Natural killer cell (primary cell): ENCODE measurements around the gene PIM3. TPM values are rescaled to one million over a fixed set of nuclear protein-coding genes. Genes with fewer than 3 reads are reported as not detected.

Experiments
- ATAC-seq, 3 donors: fragments of 150-1000 bp in 2 of 3; fragments of 200-7000 bp in 1 of 3; cut with Tn5 transposase; 1 replicate in 1 of 3; 2 replicates in 2 of 3; pipeline ENCODE4 v1.10.0; 2021; ENCODE audit warnings: mild to moderate bottlenecking in 2 of 3, moderate library complexity in 2 of 3
- DNase-seq, 2 donors: peaks; one replicate each; pipeline versions ENCODE4 v3.0.0 to v3.0.0-alpha.2; 2013 to 2021; ENCODE audit warnings: mixed read lengths in 1 of 2
- H3K27ac ChIP-seq: one replicate; pipeline ENCODE4 v1.5.1; 2013; ENCODE audit warnings: mild to moderate bottlenecking, low read length
- H3K27me3 ChIP-seq: one replicate; pipeline ENCODE4 v1.6.1; 2013; ENCODE audit warnings: low read length; ENCODE audit not compliant: control insufficient read depth, insufficient read depth
- H3K36me3 ChIP-seq: one replicate; pipeline ENCODE4 v1.6.1; 2013; ENCODE audit warnings: low read length; ENCODE audit not compliant: control insufficient read depth, insufficient read depth
- H3K4me1 ChIP-seq: one replicate; pipeline ENCODE4 v1.6.1; 2013; ENCODE audit warnings: low read length; ENCODE audit not compliant: control insufficient read depth, insufficient read depth
- H3K4me3 ChIP-seq: one replicate; pipeline ENCODE4 v1.5.1; 2013; ENCODE audit warnings: low read length
- H3K9me3 ChIP-seq: one replicate; pipeline ENCODE4 v1.6.1; 2013; ENCODE audit warnings: low read length; ENCODE audit not compliant: control insufficient read depth, insufficient read depth
- H3K27ac Mint-ChIP-seq, 2 donors: one replicate each; pipeline ENCODE4 v1.8.0; 2022; ENCODE audit warnings: mild to moderate bottlenecking in 2 of 2, mixed read lengths in 2 of 2, moderate library complexity in 1 of 2
- H3K27me3 Mint-ChIP-seq, 2 donors: one replicate each; pipeline ENCODE4 v1.8.0; 2022; ENCODE audit warnings: low read depth in 2 of 2, mixed read lengths in 2 of 2
- H3K36me3 Mint-ChIP-seq: one replicate; pipeline ENCODE4 v1.8.0; 2022; ENCODE audit warnings: mixed read lengths
- H3K4me1 Mint-ChIP-seq, 2 donors: one replicate each; pipeline ENCODE4 v1.8.0; 2022; ENCODE audit warnings: mixed read lengths in 2 of 2
- H3K4me3 Mint-ChIP-seq: one replicate; pipeline ENCODE4 v1.8.0; 2022; ENCODE audit warnings: mild to moderate bottlenecking, moderate library complexity, mixed read lengths
- H3K9me3 Mint-ChIP-seq, 2 donors: one replicate each; pipeline ENCODE4 v1.8.0; 2022; ENCODE audit warnings: mixed read lengths in 2 of 2
- CTCF ChIP-seq: fragments of 200-600 bp; IDR thresholded peaks from one replicate; pipeline ENCODE4 v1.8.0; 2022; ENCODE audit warnings: antibody characterized with exemption
- WGBS: methylation state at CpG from one replicate; pipeline ENCODE4 v1.1.7; 2013; ENCODE audit warnings: missing lambda C conversion rate; ENCODE audit not compliant: insufficient coverage; 5-methylcytosine and 5-hydroxymethylcytosine counted together
- intact Hi-C: fragments of 100-400 bp; cut with micrococcal nuclease; formaldehyde crosslinking; loops from one replicate; pipeline ENCODE4 v1.14.2; 2022
- total RNA-seq, 4 donors: library from RNA; stranded (reverse); fragments of 120-200 nt in 1 of 4; gene quantifications; one replicate each; pipeline versions ENCODE4 v1.2.3 to v1.2.4, GENCODE V29; 2013 to 2022

The PIM3 gene
- total RNA-seq, 3 donors from 2014 or later (not counting 1 experiment from before 2014, with no cell fraction given) = 107 to 130 (median 129) TPM

GRCh38 chr22:49937758-49938564 is 22.6 kb upstream of the PIM3 start:
- H3K27me3 ChIP-seq = no peaks in the 10 kb centered on the region
- no peak for TF ChIP-seq CTCF
- H3K4me3 ChIP-seq = no peak overlapping the region
- no peaks in the 10 kb centered on the region for H3K36me3 Mint-ChIP-seq
- ATAC-seq (no peak), DNase-seq (no peak)
- no peaks in the 10 kb centered on the region for H3K9me3 ChIP-seq
- peaks cover 6 to 15% of the 10 kb centered on the region in 2 donors for H3K4me1 Mint-ChIP-seq
- H3K27ac Mint-ChIP-seq = peak overlapping the region in 1 of 2 donors; percentile 89
- H3K27me3 Mint-ChIP-seq = no peaks in the 10 kb centered on the region
- no peak overlapping the region for H3K27ac ChIP-seq
- no peaks in the 10 kb centered on the region for H3K9me3 Mint-ChIP-seq
- no peaks in the 10 kb centered on the region for H3K36me3 ChIP-seq
- H3K4me1 ChIP-seq = peaks cover 30% of the 10 kb centered on the region
- WGBS = 93% methylated on average over 23 of the region's 27 CpGs
- H3K4me3 Mint-ChIP-seq = no peak overlapping the region
- intact Hi-C loops = loop anchor here (2.0 kb wide), 1 partner anchor 23 kb away; the partner anchor contains the start of gene PIM3

DNA sequence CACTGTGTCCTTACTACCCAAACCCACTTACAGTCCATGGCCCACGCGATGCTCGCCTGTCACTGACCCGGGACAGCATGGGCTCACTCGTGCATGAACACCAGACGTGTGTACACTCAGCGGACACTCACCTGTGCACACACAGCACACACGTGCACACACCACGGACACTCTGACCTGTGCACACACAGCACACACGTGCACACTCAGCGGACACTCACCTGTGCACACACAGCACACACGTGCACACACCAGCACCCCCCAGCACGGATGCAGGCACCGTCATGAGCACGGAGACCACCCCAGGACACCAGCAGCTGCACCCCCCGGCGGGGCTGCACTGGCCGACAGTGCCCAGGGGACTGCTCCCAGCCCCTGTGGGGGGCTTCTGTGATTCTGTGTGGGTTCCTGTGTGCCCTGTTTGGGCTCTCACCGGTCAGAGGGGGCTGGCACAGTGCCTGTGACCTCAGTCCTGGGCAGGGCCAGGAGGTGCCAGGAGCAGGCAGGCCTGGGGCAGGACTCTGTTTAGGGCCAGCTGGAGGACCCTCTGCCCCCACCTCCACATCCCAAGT is 21.9 kb upstream of the PIM3 start:
- DNase-seq (no peak), ATAC-seq (no peak)
- H3K27ac Mint-ChIP-seq = peak overlapping the region in 1 of 2 donors; percentile 89
- Histone ChIP-seq H3K4me1 (peaks cover 23% of the 10 kb centered on the region), H3K27ac (no peak overlapping the region), H3K36me3 (no peaks in the 10 kb centered on the region), H3K4me3 (no peak overlapping the region), H3K27me3 (no peaks in the 10 kb centered on the region), H3K9me3 (no peaks in the 10 kb centered on the region)
- H3K36me3 Mint-ChIP-seq = no peaks in the 10 kb centered on the region
- no peaks in the 10 kb centered on the region for H3K9me3 Mint-ChIP-seq
- H3K4me1 Mint-ChIP-seq = peaks cover 0 to 11% of the 10 kb centered on the region in 2 donors
- intact Hi-C loops = no loop called here
- no peak for TF ChIP-seq CTCF
- WGBS = 92% methylated on average over 19 of the region's 19 CpGs
- H3K27me3 Mint-ChIP-seq = no peaks in the 10 kb centered on the region
- no peak overlapping the region for H3K4me3 Mint-ChIP-seq

GRCh38 chr22:49941507-49942316 is 18.9 kb upstream of the PIM3 start:
- intact Hi-C loops = no loop called here
- H3K27ac ChIP-seq = no peak overlapping the region
- peaks cover 4% of the 10 kb centered on the region for H3K9me3 ChIP-seq
- ATAC-seq (no peak), DNase-seq (no peak)
- no peaks in the 10 kb centered on the region for H3K36me3 Mint-ChIP-seq
- no peaks in the 10 kb centered on the region for H3K27me3 ChIP-seq
- H3K4me1 Mint-ChIP-seq = peaks cover 0 to 18% of the 10 kb centered on the region in 2 donors
- no peaks in the 10 kb centered on the region for H3K36me3 ChIP-seq
- no peak overlapping the region for H3K4me3 Mint-ChIP-seq
- no peaks in the 10 kb centered on the region for H3K9me3 Mint-ChIP-seq
- no peak overlapping the region for H3K4me3 ChIP-seq
- TF ChIP-seq CTCF = no peak
- no peaks in the 10 kb centered on the region for H3K27me3 Mint-ChIP-seq
- WGBS = 86% methylated on average over 17 of the region's 17 CpGs
- H3K4me1 ChIP-seq = peaks cover 28% of the 10 kb centered on the region
- H3K27ac Mint-ChIP-seq = peak overlapping the region in 1 of 2 donors; percentile 44
